Endometrium (tissue), 2 donors: ENCODE data around the gene IL17REL.

Experiments used
- FAIRE-seq: peaks from 2 replicates; lab custom pipeline; 2012; peaks lifted over from hg19 to GRCh38; lab: Jason Lieb, UNC
- donor health status: control.
- donor health status: control.

Gene IL17REL

DNA sequence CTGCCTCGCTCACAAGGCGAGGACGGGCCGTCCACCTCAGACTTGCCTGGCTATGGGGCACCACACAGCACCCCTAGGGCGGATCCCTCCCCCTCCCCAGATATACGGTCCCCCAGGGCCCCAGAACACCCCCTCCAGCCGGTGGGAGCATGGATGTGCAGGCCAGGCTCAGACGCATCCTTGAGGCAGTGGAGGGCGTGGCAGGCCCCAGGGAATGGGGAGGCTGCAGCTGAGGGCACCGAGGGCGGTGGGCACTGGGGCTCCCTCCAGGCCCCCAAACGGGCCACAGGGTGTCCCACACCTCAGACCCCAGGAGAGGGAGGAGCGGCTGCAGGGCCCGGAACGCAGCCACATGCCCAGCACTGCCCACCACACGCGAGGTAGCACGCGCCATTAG, 33.5 kb upstream of the IL17REL start:
- FAIRE-seq, result no peak

DNA sequence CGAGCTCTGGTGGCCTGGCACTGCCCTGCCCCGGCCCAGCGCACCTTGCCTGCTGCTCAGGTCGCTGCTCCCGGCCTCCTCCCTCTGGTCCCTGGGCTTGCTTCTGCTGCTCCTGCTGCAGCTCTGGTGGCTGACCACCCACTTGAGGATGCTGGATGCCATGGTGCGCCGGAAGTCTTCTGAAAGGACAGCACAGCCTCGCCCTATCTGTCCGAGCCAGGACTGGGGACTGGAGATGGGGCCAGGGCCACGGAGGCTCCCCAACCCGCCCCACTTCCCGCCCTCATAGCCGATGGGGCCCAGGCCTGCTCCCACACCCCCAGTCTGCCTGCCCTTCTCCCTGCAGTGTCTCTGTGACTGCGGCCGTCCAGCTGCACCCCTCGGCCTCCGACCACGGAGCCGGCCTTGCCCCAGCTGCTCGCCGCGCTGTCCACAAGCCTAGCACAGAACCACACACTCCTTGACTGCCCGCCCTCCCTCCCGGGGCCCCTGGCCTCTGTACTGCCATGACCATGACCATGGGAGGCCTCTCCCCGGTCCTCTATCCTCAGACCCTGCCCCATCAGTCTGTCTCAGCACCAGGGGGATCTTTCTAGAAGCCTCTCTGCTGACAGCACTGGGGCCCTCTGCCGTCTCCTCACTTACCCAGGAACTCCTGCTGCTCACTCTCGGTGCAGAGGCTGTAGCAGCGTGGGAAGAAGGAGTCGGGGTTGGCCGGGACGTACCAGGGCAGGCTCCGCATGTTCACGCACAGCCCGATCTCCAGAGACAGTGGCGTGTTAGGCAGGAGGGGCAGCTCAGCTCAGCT, 32.9 kb upstream of the IL17REL start:
- FAIRE-seq, result no peak

DNA sequence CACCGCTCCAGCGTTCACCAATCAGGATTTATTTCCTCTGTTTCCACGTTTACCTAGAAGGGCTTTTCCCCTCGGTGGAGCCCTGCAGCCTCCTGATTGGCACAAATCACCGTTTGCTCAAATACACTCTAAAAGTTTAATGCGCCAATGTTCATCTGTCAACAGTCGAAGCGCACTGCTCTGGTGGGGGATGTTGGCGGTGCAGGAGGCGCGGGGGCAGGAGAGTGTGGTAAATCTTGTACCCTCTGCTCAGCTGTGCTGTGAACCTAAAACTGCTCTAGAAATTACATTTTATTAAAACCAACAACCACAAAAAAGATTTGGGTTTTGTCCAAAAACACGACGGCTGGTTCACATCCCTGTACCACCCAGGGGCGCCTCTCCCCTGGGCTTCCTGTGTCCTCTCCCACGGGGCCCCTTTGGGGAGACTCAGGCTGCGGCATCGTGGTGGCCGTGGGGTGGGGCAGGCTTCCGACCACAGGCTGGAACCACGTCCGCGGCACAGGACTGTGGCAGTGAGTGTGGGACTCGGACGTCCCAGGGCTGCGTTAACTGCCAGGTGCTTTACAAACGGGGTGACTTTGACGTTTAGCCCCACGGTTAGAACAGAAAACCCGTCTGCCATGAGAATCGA, 32.0 kb upstream of the IL17REL start:
- FAIRE-seq, result no peak

DNA sequence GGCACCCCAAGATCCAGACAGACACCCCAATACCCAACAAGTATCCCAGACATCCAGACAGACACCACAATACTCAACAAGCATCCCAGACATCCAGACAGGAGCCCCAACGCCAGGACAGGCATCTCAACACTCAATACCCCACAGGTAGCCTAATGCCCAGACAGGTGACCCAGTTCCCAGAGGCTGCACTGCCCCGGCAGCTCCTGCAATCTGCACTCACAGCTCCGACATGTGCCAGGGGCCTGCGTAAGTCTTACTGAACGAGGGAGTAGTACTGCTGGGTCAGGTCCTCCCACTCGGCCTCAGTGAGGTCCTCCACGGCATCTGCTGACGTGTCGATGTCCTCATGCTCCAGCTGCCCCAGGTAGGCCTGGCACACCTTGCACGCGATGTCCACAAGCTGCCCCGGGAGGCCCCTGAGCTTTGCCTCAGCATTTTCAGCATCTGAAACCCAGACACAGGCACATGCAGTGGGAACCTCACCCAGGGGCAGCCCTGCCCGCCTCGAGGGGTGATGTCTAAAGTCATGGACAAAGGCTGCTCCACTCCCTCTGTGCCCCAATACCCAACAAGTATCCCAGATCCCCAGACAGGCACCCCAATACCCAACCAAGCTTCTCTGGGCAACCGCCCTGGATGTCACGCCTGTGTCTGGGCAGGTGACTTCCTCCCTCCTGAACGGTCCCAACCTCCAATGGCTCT, 28.9 kb upstream of the IL17REL start:
- FAIRE-seq, result no peak

DNA sequence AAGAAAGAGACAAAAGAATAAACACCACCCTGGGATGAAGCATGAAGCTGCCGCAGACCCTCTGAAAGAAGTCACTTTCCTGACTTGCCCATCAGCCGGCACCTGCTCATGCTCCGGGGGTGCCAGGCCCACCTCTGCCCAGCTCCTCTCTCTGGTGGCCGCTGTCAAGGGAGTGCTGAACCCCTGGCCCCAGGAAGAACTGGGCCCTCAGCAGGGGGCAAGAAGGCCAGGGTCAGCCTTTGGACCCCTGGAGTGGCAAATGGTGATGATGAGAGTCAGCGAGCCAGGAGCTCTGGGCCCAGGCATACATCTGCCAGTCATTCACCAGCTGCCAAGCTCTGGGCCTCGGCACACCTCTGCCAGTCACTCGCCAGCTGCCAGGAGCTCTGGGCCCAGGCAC, 28.2 kb upstream of the IL17REL start:
- FAIRE-seq, result no peak

DNA sequence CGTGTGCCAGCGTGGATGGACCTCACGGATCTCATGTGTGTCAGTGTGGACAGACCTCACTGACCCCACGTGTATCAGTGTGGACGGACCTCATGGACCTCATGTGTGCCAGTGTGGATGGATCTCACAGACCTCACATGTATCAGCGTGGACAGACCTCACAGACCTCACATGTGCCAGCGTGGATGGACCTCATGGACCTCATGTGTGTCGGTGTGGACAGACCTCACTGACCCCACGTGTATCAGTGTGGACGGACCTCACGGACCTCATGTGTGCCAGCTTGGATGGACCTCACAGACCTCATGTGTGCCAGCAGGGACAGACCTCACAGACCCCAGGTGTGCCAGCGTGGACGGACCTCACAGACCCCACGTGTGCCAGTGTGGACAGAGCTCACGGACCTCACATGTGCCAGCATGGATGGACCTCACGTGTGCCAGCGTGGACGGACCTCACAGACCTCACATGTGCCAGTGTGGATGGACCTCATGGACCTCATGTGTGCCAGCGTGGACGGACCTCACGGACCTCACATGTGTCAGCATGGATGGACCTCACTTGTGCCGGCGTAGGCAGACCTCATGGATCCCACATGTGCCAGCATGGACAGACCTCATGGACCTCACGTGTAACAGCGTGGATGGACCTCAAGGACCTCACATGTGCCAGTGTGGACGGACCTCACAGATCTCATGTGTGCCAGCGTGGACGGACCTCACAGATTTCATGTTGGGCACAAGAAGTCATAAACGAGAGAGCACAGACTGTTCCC, 27.3 kb upstream of the IL17REL start:
- FAIRE-seq, result no peak

DNA sequence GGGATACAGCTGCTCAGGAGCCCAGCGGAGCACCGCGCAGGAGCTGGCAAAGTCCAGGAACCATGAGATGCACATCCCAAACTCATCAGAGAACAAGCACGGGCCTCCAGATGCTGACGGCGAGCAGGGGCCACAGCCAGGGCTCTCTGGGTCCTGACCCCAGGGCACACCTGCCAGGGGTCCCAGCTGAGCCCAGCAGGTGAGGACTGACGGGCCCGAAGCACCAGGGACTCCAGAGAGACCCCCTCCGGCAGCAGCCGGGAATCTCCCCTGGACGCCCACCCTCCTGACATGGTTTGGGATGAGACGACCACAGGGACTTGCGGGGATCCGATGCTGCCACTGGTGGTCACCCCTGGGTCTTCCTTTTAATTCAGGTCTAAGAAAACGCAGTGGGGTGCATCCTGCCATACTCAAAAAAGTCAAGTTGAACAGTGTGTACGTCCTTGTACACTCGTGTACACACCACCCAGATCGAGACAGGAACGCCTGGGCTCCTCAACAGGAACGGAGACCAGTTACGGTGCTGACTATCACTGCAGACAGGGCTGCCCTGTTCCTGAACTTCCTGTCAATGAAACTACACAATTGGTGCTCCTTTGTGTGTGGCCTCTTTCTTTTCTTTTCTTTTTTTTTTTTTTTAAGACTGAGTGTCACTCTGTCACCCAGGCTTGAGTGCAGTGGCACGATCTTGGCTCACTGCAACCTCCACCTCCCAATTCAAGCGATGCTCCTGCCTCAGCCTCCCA, 23.6 kb upstream of the IL17REL start:
- FAIRE-seq, result no peak

DNA sequence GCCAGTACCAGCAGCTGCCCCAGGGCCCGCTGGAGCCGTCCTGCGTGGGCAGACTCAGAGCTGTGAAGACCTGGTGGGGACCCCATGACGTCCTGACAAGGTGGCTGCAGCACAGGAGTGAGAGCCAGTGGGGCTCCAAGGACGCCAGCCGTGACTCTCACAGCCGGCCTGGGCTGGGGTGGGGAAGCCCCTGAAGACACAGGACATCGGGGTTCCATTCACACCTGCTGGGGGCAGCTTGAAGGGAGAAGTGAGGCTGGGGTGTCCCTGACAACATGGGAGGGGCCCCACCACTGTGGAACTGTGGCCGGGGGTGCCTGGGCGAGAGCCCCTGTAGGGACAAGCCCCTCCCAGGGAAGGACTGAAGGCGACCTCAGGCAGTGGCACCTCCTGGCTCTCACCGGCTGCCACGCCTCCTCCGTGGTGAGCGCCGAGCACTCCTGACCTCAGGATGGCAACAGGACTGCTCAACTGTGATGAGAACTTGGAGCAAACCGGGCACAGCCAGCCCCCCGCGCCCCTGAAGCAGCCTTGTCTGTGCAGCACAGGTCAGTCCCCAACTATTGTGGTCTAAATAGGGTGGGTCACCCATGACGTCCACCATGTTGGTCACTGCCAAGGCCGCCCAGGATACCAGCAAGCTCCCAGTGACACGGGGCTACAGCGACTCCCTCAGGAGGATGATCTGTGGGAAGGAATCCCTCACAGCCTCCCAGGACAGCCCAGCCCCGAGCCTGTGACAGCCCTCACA, 22.7 kb upstream of the IL17REL start:
- no peak for FAIRE-seq

DNA sequence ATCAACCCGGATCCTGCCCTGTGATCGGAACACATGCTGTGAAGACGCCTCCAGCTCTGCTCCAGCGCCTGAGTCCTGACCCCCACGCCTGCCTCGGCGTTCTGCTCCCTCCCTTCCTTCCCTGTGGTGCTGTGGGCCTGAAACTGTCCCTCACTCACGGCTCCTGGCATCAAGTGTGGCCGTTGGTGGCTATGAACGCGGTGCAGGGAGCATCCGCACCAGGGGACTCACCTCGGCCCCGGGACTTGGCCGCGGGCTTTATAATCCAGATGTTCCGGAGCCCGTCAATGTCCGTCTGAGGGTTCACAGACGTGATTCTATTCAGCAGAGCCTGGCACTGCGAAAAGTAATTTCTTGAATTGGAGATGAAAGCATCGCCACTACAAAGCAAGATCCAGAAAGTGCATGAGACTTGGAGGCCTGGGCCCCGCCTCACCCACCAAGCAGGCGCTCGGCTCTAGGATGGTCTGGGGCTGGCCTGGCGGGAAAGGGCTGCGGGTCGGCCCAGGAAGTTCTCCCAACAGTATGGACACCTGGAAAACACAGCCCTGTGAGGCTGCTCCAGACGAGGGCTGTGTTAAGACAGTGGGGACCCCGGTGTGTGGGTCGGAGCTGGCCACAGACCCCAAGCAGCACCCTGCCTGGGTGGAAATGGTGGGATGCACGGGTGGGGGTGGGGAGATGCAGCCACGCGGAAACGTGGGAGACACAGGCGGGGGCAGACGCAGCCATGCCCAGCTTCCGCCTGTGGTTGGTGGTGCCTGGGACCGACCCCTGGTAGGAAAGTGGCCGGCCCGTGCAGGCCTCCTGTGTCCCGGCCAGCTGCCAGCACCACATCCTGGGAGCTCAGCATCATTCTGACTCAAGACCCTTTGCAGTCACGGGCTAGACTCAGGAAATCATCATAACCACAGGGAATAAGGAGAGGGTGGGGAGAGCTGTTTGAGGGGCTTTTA, 21.8 kb upstream of the IL17REL start:
- no peak for FAIRE-seq

DNA sequence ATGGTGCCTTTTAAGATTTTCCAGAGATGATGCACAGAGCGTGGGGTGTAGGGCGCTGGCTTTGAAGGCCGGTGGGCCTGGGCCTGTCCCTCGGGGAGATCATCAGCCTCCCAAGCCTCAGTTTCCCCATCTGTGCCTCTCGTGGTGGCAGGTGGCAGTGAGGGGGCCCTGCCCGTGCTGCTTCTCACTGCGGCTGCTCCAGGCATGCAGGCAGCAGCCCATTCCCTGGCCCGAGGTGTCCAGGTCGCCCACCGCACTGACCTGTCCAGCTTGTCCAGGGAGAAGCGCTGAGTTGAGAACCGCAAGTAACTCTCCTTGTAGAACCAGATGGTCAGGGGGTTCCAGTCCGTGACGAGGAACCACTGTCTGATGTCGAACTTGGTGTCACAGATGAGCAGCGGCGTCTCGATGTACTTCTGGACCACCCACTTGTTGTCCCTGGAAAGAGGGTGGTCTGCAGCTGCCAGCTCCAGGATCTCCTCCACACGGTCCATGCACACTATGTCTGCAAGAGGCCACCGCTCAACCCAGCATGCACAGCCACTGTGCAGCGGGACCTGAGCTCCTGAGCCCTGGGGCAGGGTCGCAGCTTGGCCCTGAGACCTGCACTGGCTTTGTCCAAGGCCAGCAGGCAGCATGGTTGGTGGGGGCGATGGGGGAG, 20.5 kb upstream of the IL17REL start:
- FAIRE-seq, result no peak

DNA sequence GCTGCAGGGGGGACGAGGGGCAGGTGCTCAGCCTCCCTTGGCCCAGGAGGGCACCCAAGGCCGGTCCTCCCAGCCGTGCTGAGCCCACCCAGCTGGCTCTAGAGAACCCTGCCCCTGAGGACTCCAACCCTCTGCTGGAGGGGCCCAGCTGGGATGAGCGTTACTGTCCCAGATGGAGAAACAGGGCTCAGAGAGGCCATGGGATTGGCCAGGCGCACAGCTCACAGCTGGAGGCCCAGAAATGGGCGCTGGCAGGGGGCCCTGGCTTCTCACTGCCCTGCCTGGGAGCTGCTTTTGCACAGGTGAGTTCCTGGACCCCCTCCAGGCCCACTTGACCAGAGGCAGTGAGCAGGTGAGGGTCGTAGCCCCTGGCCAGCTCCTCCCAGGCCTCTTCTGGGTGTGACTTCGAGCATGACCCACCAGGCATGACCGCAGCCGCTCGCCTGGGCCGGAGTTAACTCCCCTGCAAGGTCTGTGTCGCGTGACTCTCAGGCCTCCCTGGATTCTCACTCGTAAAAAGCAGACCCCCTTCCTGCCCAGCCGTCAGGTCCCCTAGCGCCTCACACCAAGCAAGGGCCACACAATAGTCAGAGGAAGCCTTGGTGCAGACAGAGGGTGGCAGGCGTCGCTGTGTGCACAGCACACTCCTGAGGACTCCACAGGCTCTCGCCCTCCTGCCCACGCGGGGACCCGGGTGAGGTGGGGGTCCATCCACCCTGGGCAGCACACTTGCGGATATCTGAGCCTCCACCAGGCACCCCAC, 19.7 kb upstream of the IL17REL start:
- FAIRE-seq, result no peak

DNA sequence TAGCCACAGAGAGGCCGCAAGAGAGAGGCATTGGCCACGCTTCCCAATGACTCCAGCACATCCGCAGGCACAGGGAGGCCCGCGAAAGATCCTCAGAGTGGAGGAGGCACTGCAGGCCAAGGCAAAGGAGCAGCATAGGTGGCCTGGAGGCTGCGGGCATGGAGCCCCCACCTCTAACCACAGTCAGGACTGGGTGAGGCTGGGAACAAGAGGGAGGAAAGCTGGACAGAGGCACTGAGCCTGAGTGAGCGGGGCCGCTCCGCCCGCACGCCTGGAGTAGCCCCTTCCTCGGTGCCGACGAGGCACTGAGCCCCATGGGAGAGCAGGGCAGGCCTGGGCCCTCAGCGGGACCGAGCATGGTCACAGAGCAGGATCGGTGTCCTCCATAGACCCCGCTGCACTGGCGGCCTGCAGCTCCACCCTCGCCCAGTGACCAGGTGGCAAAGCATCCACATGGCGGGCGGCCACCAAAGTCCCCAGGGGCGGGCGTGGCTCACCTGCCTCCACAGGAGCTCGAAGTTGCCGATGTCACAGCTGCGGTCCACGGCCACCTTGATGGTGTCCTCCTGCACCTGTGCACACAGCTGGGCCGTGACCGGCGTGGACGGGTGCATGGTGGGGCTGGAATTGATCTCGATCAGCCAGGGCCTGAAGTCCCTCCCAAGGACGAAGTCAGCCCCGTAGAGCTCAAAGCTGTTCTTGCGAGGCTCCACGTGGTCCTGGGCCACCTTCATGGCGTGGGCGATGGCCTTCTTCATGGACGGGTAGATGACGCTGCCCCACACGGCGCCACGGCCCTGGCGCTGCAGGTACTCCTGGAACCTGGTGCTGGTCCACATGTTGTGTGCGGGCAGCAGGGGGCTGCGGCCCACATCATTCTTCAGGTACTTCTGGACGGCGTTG, 18.9 kb upstream of the IL17REL start:
- no peak for FAIRE-seq

DNA sequence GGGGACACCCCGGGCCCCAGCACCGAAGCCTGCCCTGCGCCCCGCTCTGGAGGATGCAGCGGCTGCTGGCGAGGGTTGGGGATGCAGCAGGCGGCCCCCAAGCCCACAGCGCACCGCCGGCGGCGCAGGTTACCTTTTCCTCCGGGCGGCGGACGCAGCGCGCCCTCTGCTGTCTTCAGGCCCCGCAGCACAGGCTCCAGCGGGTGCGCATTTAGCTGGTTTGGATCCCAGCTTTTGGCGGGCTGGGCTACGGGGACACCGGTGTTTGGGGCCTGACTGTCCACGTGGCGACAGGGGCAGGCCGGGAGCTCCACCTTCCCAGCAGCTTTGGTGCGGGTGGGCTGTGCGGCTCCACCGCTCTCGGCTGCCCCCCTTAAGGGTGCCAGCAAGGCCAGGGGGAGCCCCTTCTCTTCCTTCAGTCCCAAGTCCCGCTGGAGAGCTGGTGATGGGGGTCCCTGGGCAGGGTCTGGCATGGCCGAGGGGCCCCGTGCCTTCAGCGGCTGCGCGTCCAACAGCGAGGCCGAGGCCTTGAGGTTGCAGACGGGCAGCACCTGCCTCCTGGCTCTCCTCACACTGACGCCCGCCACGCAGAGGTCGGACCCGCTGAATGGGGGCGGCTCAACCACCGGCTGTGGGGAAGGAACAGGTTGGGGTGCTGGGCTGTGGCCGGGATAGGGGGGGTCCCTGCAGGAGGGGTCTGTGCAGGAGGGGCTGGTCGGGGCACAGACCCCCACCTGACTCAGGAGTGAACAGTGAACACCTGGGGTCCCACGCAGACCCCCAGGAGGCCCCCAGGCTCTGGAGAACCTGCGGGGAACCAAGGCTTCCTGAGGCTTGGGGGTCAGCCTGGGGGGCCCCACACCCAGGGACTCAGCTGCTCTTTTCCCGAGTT, 18.0 kb upstream of the IL17REL start:
- FAIRE-seq, result no peak

DNA sequence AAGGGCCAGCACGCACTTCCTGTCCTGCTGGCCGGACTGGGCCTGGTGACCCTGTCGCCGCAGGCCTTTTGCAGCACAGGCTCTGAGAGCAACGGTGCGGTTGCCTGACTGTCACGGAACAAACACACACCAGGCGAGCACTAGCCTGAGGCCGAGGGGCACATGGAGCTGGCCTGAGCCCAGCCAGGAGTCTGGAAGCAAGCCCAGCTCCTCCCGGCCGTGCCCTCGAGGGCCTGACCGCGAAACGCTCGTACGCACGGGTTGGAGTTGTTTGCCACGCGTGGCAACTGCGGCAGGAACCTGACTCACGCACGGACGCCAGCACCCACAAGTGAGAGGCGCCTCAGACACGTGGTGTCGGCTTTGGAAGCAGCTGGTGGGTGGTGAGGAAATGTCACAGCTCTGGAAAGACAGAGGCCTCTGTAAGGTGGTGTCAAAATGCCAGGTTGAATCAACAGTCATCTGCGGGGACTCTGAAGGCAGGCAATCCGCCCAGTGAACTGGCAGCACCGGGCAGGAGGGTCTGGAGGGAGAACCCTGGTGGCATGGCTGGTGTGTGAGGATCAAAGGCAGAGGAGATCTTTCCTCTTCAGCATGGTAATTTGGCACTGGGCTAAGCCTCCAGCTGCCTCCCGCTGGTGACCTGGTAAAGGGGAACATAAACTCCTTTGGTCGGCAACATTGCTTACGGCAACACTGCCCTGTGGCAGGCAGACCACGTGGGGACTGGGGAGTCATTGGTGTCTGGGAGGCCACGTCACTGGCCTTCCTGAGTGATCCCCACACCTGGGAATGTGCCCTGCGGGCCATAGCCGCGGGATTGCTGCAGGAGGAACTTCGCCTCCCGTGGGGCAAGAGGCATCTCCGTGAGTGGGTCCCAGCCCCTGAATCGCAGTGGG, 15.3 kb upstream of the IL17REL start:
- FAIRE-seq, result no peak

DNA sequence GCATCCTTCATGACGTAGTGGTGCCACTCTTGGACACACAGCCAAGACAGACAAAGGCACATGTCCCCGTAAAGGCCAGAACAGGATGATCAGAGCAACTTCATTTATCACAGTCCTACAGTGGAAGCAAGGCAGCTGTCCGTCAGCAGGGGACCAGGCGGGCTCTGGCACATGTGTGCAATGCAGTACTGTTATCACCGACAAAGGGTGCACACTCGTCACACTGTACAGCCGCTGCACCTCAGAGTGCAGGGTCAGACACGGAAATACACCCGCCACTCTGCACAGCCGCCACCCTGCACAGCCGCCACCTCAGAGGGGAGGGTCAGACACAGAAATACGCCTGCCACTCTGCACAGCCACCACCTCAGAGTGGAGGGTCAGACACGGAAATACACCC, 13.4 kb upstream of the IL17REL start:
- FAIRE-seq, result no peak
